Measurements from ENCODE around the gene ITIH2. TPM values are rescaled to one million over a fixed set of nuclear protein-coding genes. Genes with fewer than 3 reads are reported as not detected.

The ITIH2 gene
- total RNA-seq, 1 experiment from 2014 or later, result 0.57 TPM

DNA sequence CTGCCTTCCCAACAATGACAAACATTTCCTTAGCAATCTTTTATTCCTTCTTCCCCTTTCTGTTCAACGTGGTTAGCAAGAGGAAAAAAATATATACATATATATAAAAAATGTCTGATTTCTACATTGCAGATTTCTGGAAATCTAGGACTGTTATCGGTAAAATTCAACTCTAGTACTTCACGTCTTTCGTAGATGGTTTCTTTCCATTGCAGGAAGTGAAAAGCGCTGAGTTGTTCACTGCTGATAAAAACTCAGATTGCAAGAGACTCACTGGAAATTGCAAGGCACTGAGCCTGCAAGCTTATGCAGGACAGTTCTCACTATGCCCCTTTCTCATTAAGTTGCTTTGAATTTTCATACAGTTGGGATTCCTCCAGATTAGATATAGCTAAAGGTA lies 60.8 kb downstream of the ITIH2 start:
- Histone ChIP-seq H3K9me3 (ENCODE audit: control insufficient read depth in 1 of 2, insufficient read depth in 1 of 2, low read depth in 1 of 2, low read length in 2 of 2) (no peaks in the 10 kb centered on the region), H3K27me3 (ENCODE audit: insufficient read depth, low read length) (no peaks in the 10 kb centered on the region), H3K79me2 (ENCODE audit: insufficient read depth, low read length) (no peaks in the 10 kb centered on the region), H3K9me2 (ENCODE audit: insufficient read depth) (no peaks in the 10 kb centered on the region), H3K4me1 (ENCODE audit: control insufficient read depth in 1 of 2, insufficient read depth in 2 of 2, low read length in 2 of 2) (no peaks in the 10 kb centered on the region), H3K9ac (ENCODE audit: low read length) (no peak overlapping the region), H3K36me3 (ENCODE audit: control insufficient read depth in 1 of 2, insufficient read depth in 2 of 2, low read length in 2 of 2) (peaks cover 15 to 58% of the 10 kb centered on the region in 2 experiments; a peak in 3 of 4 replicates), H2AFZ (ENCODE audit: low read depth, low read length, poor library complexity, severe bottlenecking) (no peak overlapping the region), H3K4me3 (replicated peaks in 1 of 2; ENCODE audit: low read depth in 1 of 2, low read length in 2 of 2) (no peak overlapping the region), H4K20me1 (ENCODE audit: insufficient read depth) (no peaks in the 10 kb centered on the region), H3K4me2 (ENCODE audit: low read length) (no peak overlapping the region), H3K27ac (ENCODE audit: low read depth, low read length) (no peak overlapping the region)
- intact Hi-C loops (cut with micrococcal nuclease), result no loop called here
- no peak for ATAC-seq
- ChIA-PET CTCF (no interaction called here), POLR2A (no interaction called here), RAD21 (ENCODE audit: low non-redundant PET in 1 of 2, low total read pairs in 2 of 2, uncharacterized antibody in 2 of 2, unreplicated experiment in 2 of 2) (no interaction called here)
- no peak for DNase-seq (ENCODE audit: low read depth, low spot score)
- no TSS peak for BruUV-seq (replicated peaks)
- TF ChIP-seq RAD21 (IDR thresholded peaks at IDR 0.05; ENCODE audit: low read depth) (no peak), FOSL1 (IDR thresholded peaks at IDR 0.05; ENCODE audit: low read depth) (no peak)

DNA sequence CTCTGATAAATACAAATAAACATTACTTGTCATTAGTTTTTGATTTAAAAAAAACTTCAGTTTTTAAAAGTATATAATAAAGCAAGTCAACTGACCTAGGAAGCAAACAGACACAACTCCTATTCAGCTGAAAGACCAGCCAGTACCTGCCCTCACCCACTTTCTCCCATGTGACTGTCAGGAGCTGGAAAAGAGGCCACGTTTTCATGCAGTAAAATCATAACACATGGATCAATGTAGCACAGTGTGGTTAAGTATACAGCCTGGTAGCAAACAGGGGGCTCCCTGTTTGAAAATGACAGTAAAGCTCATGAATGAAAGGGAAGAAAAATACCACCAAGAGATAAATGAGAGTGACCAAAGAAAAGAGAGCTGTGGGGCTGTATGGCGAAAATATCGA lies 63.1 kb downstream of the ITIH2 start:
- intact Hi-C loops (cut with micrococcal nuclease), result no loop called here
- no peak overlapping the region for H3K9ac ChIP-seq (ENCODE audit: low read length)
- no peaks in the 10 kb centered on the region for H4K20me1 ChIP-seq (ENCODE audit: insufficient read depth)
- RAD21 ChIA-PET (ENCODE audit: low non-redundant PET in 1 of 2, low total read pairs in 2 of 2, uncharacterized antibody in 2 of 2, unreplicated experiment in 2 of 2), result no interaction called here
- no peaks in the 10 kb centered on the region for H3K9me3 ChIP-seq (ENCODE audit: control insufficient read depth in 1 of 2, insufficient read depth in 1 of 2, low read depth in 1 of 2, low read length in 2 of 2)
- H3K79me2 ChIP-seq (ENCODE audit: insufficient read depth, low read length), result no peaks in the 10 kb centered on the region
- H3K27me3 ChIP-seq (ENCODE audit: insufficient read depth, low read length), result no peaks in the 10 kb centered on the region
- POLR2A ChIA-PET, result no interaction called here
- BruUV-seq (replicated peaks), result no TSS peak
- no peak for DNase-seq (ENCODE audit: low read depth, low spot score)
- CTCF ChIA-PET, result no interaction called here
- no peak overlapping the region for H3K27ac ChIP-seq (ENCODE audit: low read depth, low read length)
- no peak overlapping the region for H3K4me2 ChIP-seq (ENCODE audit: low read length)
- H3K4me3 ChIP-seq (replicated peaks in 1 of 2; ENCODE audit: low read depth in 1 of 2, low read length in 2 of 2), result no peak overlapping the region
- H2AFZ ChIP-seq (ENCODE audit: low read depth, low read length, poor library complexity, severe bottlenecking), result no peak overlapping the region
- ATAC-seq, result no peak
- no peaks in the 10 kb centered on the region for H3K4me1 ChIP-seq (ENCODE audit: control insufficient read depth in 1 of 2, insufficient read depth in 2 of 2, low read length in 2 of 2)
- TF ChIP-seq ZNF274 (IDR thresholded peaks at IDR 0.05; ENCODE audit: low read depth, low read length), result no peak
- TF ChIP-seq TCF7L2 (IDR thresholded peaks at IDR 0.05; ENCODE audit: borderline replicate concordance, extremely low read depth, insufficient read depth, insufficient read length), result no peak
- TF ChIP-seq REST (IDR thresholded peaks at IDR 0.05; ENCODE audit: low read depth), result no peak
- TF ChIP-seq POLR2AphosphoS5 (IDR thresholded peaks at IDR 0.05; ENCODE audit: low read depth, low read length), result no peak
- no peak for TF ChIP-seq ATF3 (IDR thresholded peaks at IDR 0.05)
- no peak for TF ChIP-seq POLR2A (IDR thresholded peaks at IDR 0.05; ENCODE audit: borderline replicate concordance, extremely low read depth, insufficient read depth, insufficient read length)
- no peak for TF ChIP-seq SRF (IDR thresholded peaks at IDR 0.05; ENCODE audit: low read depth)
- TF ChIP-seq CEBPB (IDR thresholded peaks at IDR 0.05; ENCODE audit: low read depth), result no peak
- TF ChIP-seq CTCF (IDR thresholded peaks at IDR 0.05 in 2 of 3, conservative IDR thresholded peaks at IDR 0.05 in 1 of 3; ENCODE audit: borderline replicate concordance in 1 of 3, insufficient read depth in 1 of 3, low read depth in 2 of 3, low read length in 2 of 3), result no peak
- no peak for TF ChIP-seq CBX3 (IDR thresholded peaks at IDR 0.05; ENCODE audit: low read depth)
- no peaks in the 10 kb centered on the region for H3K9me2 ChIP-seq (ENCODE audit: insufficient read depth)
- H3K36me3 ChIP-seq (ENCODE audit: control insufficient read depth in 1 of 2, insufficient read depth in 2 of 2, low read length in 2 of 2), result peaks cover 7 to 41% of the 10 kb centered on the region in 2 experiments; a peak in 3 of 4 replicates

Measured in HCT116 (cell line).